Kidney epithelial cell (primary cell): ENCODE data around the gene ZNF23. TPM values are rescaled to one million over a fixed set of nuclear protein-coding genes. Genes with fewer than 3 reads are reported as not detected.
A peak's percentile ranks its signal among the peaks of the same experiment; 100 is the strongest.

Source experiments
- DNase-seq: peaks from one replicate; pipeline ENCODE4 v3.0.0-alpha.2; 2010; ENCODE audit warnings: low read depth
- H3K27me3 ChIP-seq: 2 replicates; pipeline ENCODE4 v1.6.0; 2011; ENCODE audit warnings: low read length; ENCODE audit not compliant: control insufficient read depth, insufficient read depth
- H3K36me3 ChIP-seq: 2 replicates; pipeline ENCODE4 v1.5.1; 2011; ENCODE audit warnings: low read length; ENCODE audit not compliant: control insufficient read depth, insufficient read depth
- H3K4me3 ChIP-seq: 2 replicates; pipeline ENCODE4 v1.5.1; 2011; ENCODE audit warnings: low read depth, mild to moderate bottlenecking, control low read depth, low read length
- CTCF ChIP-seq: IDR thresholded peaks from 2 replicates; pipeline ENCODE4 v1.5.1; 2011; ENCODE audit warnings: mild to moderate bottlenecking, moderate library complexity, low read length, control low read depth, inconsistent platforms; ENCODE audit not compliant: insufficient read depth, poor library complexity, severe bottlenecking
- total RNA-seq: library from RNA; depleted of rRNA; stranded (reverse); fragments of >200 nt; gene quantifications from 2 replicates; pipeline ENCODE4 v1.2.3, GENCODE V29; 2015

Gene ZNF23
- total RNA-seq, 1 donor from 2014 or later, result 8.0 TPM

GRCh38 chr16:71429581-71429980, 32.5 kb downstream of the ZNF23 start:
- H3K27me3 ChIP-seq, result peaks cover 10% of the 10 kb centered on the region
- no peak overlapping the region for H3K4me3 ChIP-seq
- no peak for DNase-seq
- no peaks in the 10 kb centered on the region for H3K36me3 ChIP-seq
- no peak for TF ChIP-seq CTCF

GRCh38 chr16:71428883-71429282, 33.2 kb downstream of the ZNF23 start:
- TF ChIP-seq CTCF, result no peak
- Histone ChIP-seq H3K4me3 (no peak overlapping the region), H3K27me3 (peaks cover 11% of the 10 kb centered on the region), H3K36me3 (no peaks in the 10 kb centered on the region)
- DNase-seq, result no peak

DNA sequence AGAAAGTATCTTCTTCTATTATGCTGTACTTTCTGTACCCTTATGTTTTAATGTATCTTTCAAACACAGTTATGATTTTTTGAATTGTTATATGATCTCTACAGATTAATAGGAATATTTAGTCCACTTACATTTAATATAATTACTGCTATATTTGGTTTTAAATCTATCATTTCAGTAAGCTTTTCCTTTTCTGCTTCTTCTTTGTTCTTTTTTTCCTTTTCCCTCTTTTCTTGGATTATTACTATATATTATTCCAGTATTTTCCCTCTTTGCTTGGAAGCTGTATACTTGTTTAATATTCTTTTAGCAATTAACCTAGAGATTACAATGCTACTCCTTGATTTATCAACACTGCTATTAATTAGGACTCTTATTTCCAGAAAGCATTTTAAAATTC, 33.7 kb downstream of the ZNF23 start:
- no peak for DNase-seq
- no peak overlapping the region for H3K4me3 ChIP-seq
- no peak for TF ChIP-seq CTCF
- H3K27me3 ChIP-seq, result peaks cover 11% of the 10 kb centered on the region
- H3K36me3 ChIP-seq, result no peaks in the 10 kb centered on the region

- peaks cover 11% of the 10 kb centered on the region for H3K27me3 ChIP-seq
- no peak overlapping the region for H3K4me3 ChIP-seq
- no peaks in the 10 kb centered on the region for H3K36me3 ChIP-seq
- no peak for TF ChIP-seq CTCF
- DNase-seq, result no peak
Measured at GRCh38 chr16:71426880-71427615, 35.0 kb downstream of the ZNF23 start.

DNA sequence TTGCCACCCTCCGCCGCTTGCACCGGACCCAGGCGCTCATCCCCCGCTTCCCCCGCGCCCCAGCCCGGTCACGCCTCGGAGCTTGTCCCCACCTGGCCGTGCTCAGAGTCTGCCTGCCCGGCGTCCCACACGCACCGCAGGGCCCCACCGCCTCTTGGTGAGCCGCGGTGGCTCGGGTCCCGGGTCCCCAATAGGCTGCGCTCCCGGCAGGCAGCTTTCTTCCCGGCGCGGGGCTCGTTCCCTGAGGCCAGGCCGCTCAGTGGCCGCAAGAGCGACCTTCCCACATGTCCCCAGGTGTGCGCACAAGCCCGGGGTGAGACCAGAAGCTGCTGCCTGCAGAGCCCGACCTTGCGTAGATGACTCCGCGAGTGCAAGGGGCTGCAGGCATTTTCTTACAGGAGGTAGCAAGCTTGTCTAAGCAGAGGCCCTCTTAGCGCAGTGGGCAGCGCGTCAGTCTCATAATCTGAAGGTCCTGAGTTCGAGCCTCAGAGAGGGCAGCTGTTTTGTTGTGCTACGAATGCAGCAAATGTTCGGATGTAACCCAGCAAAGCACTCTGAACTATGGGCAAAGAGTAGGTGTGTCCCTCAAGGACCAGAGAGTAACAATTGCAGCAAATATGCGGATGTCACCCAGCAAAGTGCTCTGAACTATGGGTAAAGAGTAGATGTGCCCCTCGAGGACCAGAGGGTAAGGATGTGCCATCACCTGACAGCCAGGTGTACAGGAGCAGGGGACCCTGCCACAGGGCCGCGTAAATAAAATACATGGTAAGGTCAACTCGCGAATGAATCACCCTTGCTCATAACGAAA, 35.8 kb downstream of the ZNF23 start:
- peaks cover 11% of the 10 kb centered on the region for H3K27me3 ChIP-seq
- TF ChIP-seq CTCF, result no peak
- no peaks in the 10 kb centered on the region for H3K36me3 ChIP-seq
- peak overlapping the region; percentile 39 for H3K4me3 ChIP-seq
- peak; percentile 51 for DNase-seq
